Endothelial cell of umbilical vein (primary cell): ENCODE data around the gene ATP5ME. TPM values are rescaled to one million over a fixed set of nuclear protein-coding genes. Genes with fewer than 3 reads are reported as not detected.

Experiments
- BruUV-seq: library from RNA; stranded (reverse); fragments of 400-500 nt; replicated peaks from 2 replicates; lab custom pipeline; 2021; lab: Mats Ljungman, UMichigan
- CTCF ChIA-PET: fragments of 300-600, 350-600 bp; sonication (Branson Sonifier 250); formaldehyde crosslinking; loops from one replicate; lab custom pipeline; 2021; ENCODE audit warnings: antibody characterized with exemption, inconsistent platforms; lab: Charles Lee
- POLR2A ChIA-PET: fragments of 300-600, 350-600 bp; sonication (Branson Sonifier 250); formaldehyde crosslinking; loops from one replicate; lab custom pipeline; 2021; ENCODE audit warnings: antibody characterized with exemption, inconsistent platforms; lab: Charles Lee
- DNase-seq: peaks from one replicate; pipeline ENCODE4 v3.0.0-alpha.2; 2011; ENCODE audit warnings: low read depth, low spot score
- FAIRE-seq: peaks from 2 replicates; lab custom pipeline; 2011; peaks lifted over from hg19 to GRCh38; lab: Jason Lieb, UNC
- H2AFZ ChIP-seq: 2 replicates; pipeline ENCODE4 v1.6.0; 2012; ENCODE audit warnings: low read depth, low read length, control low read depth, inconsistent platforms
- H3K27ac ChIP-seq: 2 replicates; pipeline ENCODE4 v1.5.1; 2011; ENCODE audit warnings: low read depth, mild to moderate bottlenecking, control low read depth, low read length, moderate library complexity; ENCODE audit not compliant: insufficient read depth
- H3K27me3 ChIP-seq, 2 experiments: 2 replicates each; pipeline versions ENCODE4 v1.6.0 to v1.6.1; 2011; ENCODE audit warnings: low read length in 2 of 2, mixed read lengths in 1 of 2; ENCODE audit not compliant: control insufficient read depth in 2 of 2, insufficient read depth in 2 of 2
- H3K36me3 ChIP-seq, 2 experiments: 2 replicates in 1 of 2; 3 replicates in 1 of 2; pipeline ENCODE4 v1.5.1; 2011; ENCODE audit warnings: low read length in 2 of 2, mild to moderate bottlenecking in 1 of 2, moderate library complexity in 1 of 2; ENCODE audit not compliant: control insufficient read depth in 2 of 2, insufficient read depth in 2 of 2; ENCODE audit errors: extremely low read depth in 1 of 2
- H3K4me1 ChIP-seq: 3 replicates; pipeline ENCODE4 v1.5.1; 2011; ENCODE audit warnings: mild to moderate bottlenecking, low read length; ENCODE audit not compliant: control insufficient read depth, insufficient read depth; ENCODE audit errors: extremely low read depth
- H3K4me2 ChIP-seq: 2 replicates; pipeline ENCODE4 v1.6.1; 2011; ENCODE audit warnings: low read length, control low read depth, mixed read lengths; ENCODE audit not compliant: insufficient read depth
- H3K4me3 ChIP-seq, 3 experiments: fragments of 200-600 bp in 1 of 3; sonication (generic), shearing (Covaris generic) in 1 of 3; replicated peaks in 1 of 3; 2 replicates each; pipeline ENCODE4 v1.5.1; 2011 to 2016; ENCODE audit warnings: control low read depth in 3 of 3, low read length in 3 of 3, mild to moderate bottlenecking in 2 of 3, inconsistent platforms in 1 of 3, low read depth in 1 of 3, moderate library complexity in 1 of 3; ENCODE audit not compliant: insufficient read depth in 1 of 3
- H3K79me2 ChIP-seq: 2 replicates; pipeline ENCODE4 v1.6.0; 2012; ENCODE audit warnings: low read length, inconsistent platforms; ENCODE audit not compliant: control insufficient read depth, insufficient read depth
- H3K9ac ChIP-seq: replicated peaks from 2 replicates; pipeline ENCODE3; 2011; ENCODE audit warnings: low read length, control low read depth; ENCODE audit not compliant: insufficient read depth; ENCODE audit errors: extremely low read depth
- H3K9me1 ChIP-seq: replicated peaks from 3 replicates; pipeline ENCODE4 v1.6.0; 2011; ENCODE audit warnings: mild to moderate bottlenecking, low read length; ENCODE audit not compliant: control insufficient read depth, insufficient read depth; ENCODE audit errors: extremely low read depth
- H3K9me3 ChIP-seq: replicated peaks from 2 replicates; pipeline ENCODE4 v1.5.1; 2012; ENCODE audit warnings: low read length, inconsistent platforms; ENCODE audit not compliant: control insufficient read depth, insufficient read depth
- H4K20me1 ChIP-seq: replicated peaks from 2 replicates; pipeline ENCODE3; 2011; ENCODE audit warnings: mild to moderate bottlenecking, low read length; ENCODE audit not compliant: control insufficient read depth, insufficient read depth; ENCODE audit errors: extremely low read depth
- EZH2 ChIP-seq: IDR thresholded peaks from 2 replicates; pipeline ENCODE4 v1.6.1; 2012; ENCODE audit warnings: borderline replicate concordance, low read depth, mild to moderate bottlenecking, moderate library complexity, low read length, inconsistent platforms; ENCODE audit not compliant: severe bottlenecking
- FOS ChIP-seq: IDR thresholded peaks from 2 replicates; pipeline ENCODE4 v1.6.1; 2011; ENCODE audit warnings: mild to moderate bottlenecking, low read length, moderate library complexity, borderline replicate concordance; ENCODE audit not compliant: insufficient read depth
- GATA2 ChIP-seq: IDR thresholded peaks from 2 replicates; pipeline ENCODE4 v1.7.0; 2011; ENCODE audit warnings: low read depth, mild to moderate bottlenecking, moderate library complexity, mixed read lengths, low read length; ENCODE audit not compliant: insufficient read length, insufficient read depth
- JUN ChIP-seq: IDR thresholded peaks from 2 replicates; pipeline ENCODE4 v1.6.1; 2011; ENCODE audit warnings: borderline replicate concordance, low read depth; ENCODE audit not compliant: insufficient read length, insufficient read depth
- MYC ChIP-seq: IDR thresholded peaks from one replicate; pipeline ENCODE4 v1.6.1; 2011; ENCODE audit warnings: mild to moderate bottlenecking, low read depth, low read length
- POLR2AphosphoS5 ChIP-seq: IDR thresholded peaks from 2 replicates; pipeline ENCODE4 v1.6.1; 2012; ENCODE audit warnings: low read depth, mild to moderate bottlenecking, control low read depth, low read length, moderate library complexity; ENCODE audit not compliant: insufficient read depth
- dilution Hi-C: fragments of 300-500 bp; cut with MboI; formaldehyde crosslinking; loops from one replicate; pipeline ENCODE4 v1.15.0; 2019; ENCODE audit warnings: low sequenced_read_pairs; ENCODE audit not compliant: extremely low pct_ligation_motif_present
- intact Hi-C: fragments of 100-400 bp; cut with micrococcal nuclease; formaldehyde crosslinking; loops from one replicate; pipeline ENCODE4 v1.10.0; 2022
- polyA plus RNA-seq, 4 experiments: library from polyadenylated mRNA; depleted of rRNA in 3 of 4; stranded (reverse) in 3 of 4; unstranded in 1 of 4; fragments of >200 nt; gene quantifications; 2 replicates each; pipeline versions ENCODE4 v1.2.1 to v1.2.3, GENCODE V29; 2011 to 2012; ENCODE audit warnings: missing spikeins in 1 of 4
- total RNA-seq: library from RNA; stranded (reverse); gene quantifications from 2 replicates; pipeline ENCODE4 v1.2.3, GENCODE V29; 2021
- TF ChIP-seq, protein P1 (sequence below), 2 donors: IDR thresholded peaks; 1 replicate in 1 of 2; 2 replicates in 1 of 2; pipeline ENCODE4 v1.5.1; 2011; ENCODE audit warnings: low read length in 2 of 2, mild to moderate bottlenecking in 2 of 2, moderate library complexity in 2 of 2, control low read depth in 1 of 2, inconsistent platforms in 1 of 2, low read depth in 1 of 2; ENCODE audit not compliant: insufficient read depth in 1 of 2; ENCODE audit errors: extremely low read depth in 1 of 2

ATP5ME gene
- total and polyA plus RNA-seq, 2 donors (not counting 3 experiments of a cell fraction or from before 2014, with no cell fraction given), result 303 to 304 TPM

DNA sequence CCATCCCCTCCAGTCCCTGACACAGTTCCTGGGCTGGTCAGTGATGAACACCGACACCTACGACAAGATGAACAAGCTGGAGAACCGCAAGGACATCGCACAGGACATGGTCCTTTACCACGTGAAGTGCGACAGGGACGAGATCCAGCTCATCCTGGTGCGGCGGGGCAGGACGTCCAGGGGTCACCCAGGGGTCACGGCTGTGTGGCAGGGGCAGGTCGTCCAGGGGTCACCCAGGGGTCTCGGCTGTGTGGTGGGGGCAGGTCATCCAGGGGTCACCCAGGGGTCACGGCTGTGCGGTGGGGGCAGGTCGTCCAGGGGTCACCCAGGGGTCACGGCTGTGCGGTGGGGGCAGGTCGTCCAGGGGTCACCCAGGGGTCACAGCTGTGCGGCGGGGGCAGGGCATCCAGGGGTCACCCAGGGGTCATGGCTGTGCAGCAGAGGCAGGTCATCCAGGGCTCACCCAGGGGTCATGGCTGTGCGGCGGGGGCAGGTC lies 16.7 kb downstream of the ATP5ME start:
- Histone ChIP-seq H4K20me1 (no peaks in the 10 kb centered on the region), H3K27me3 (no peaks in the 10 kb centered on the region), H3K27ac (no peak overlapping the region), H3K9ac (no peak overlapping the region), H2AFZ (no peak overlapping the region), H3K4me3 (no peak overlapping the region), H3K9me1 (no peaks in the 10 kb centered on the region), H3K36me3 (no peaks in the 10 kb centered on the region), H3K9me3 (no peaks in the 10 kb centered on the region), H3K79me2 (no peaks in the 10 kb centered on the region), H3K4me2 (no peak overlapping the region), H3K4me1 (no peaks in the 10 kb centered on the region)
- dilution Hi-C loops, result no loop called here
- no peak for FAIRE-seq
- no peak for DNase-seq
- TF ChIP-seq JUN (no peak), FOS (no peak), MYC (no peak), EZH2 (no peak), POLR2AphosphoS5 (no peak), GATA2 (no peak)
- TF ChIP-seq, protein P1, sequence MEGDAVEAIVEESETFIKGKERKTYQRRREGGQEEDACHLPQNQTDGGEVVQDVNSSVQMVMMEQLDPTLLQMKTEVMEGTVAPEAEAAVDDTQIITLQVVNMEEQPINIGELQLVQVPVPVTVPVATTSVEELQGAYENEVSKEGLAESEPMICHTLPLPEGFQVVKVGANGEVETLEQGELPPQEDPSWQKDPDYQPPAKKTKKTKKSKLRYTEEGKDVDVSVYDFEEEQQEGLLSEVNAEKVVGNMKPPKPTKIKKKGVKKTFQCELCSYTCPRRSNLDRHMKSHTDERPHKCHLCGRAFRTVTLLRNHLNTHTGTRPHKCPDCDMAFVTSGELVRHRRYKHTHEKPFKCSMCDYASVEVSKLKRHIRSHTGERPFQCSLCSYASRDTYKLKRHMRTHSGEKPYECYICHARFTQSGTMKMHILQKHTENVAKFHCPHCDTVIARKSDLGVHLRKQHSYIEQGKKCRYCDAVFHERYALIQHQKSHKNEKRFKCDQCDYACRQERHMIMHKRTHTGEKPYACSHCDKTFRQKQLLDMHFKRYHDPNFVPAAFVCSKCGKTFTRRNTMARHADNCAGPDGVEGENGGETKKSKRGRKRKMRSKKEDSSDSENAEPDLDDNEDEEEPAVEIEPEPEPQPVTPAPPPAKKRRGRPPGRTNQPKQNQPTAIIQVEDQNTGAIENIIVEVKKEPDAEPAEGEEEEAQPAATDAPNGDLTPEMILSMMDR (IDR thresholded peaks at IDR 0.05; ENCODE audit: extremely low read depth in 1 of 2, insufficient read depth in 1 of 2, low read depth in 1 of 2, low read length in 2 of 2), result no peak
- intact Hi-C loops, result no loop called here
- BruUV-seq, result no TSS peak
- ChIA-PET CTCF (no interaction called here), POLR2A (no interaction called here)
